K562 (cell line): Measurements from ENCODE around the gene ACTN2.

ENCODE experiments used
- ATF7 ChIP-seq: fragments of 450-650 bp; IDR thresholded peaks from 2 replicates; pipeline ENCODE4 v1.7.1; 2014; ENCODE audit warnings: mild to moderate bottlenecking, moderate library complexity
- HNRNPH1 ChIP-seq: fragments of 200-400 bp; formaldehyde crosslinking; optimal IDR thresholded peaks from 2 replicates; pipeline ENCODE3; 2017; ENCODE audit warnings: low read depth, mild to moderate bottlenecking, low read length, moderate library complexity
- MLLT1 ChIP-seq, 2 experiments: fragments of 450-650 bp; IDR thresholded peaks; 2 replicates each; pipeline ENCODE4 v1.6.1; 2016
- RBM22 ChIP-seq: fragments of 200-400 bp; formaldehyde crosslinking; IDR thresholded peaks from 2 replicates; pipeline ENCODE4 v1.6.1; 2018; ENCODE audit warnings: low read length, low read depth; ENCODE audit not compliant: poor library complexity, severe bottlenecking
- REST ChIP-seq, 2 experiments: fragments of 450-650 bp; formaldehyde crosslinking in 1 of 2; IDR thresholded peaks; 2 replicates each; pipeline versions ENCODE4 v1.4.0 to v1.6.1; 2014 to 2020; ENCODE audit warnings: mild to moderate bottlenecking in 2 of 2, borderline replicate concordance in 1 of 2, low read depth in 1 of 2
- U2AF1 ChIP-seq: fragments of 200-400 bp; formaldehyde crosslinking; optimal IDR thresholded peaks from 2 replicates; pipeline ENCODE3; 2017; ENCODE audit warnings: mild to moderate bottlenecking, low read depth, low read length, moderate library complexity
- ZBTB33 ChIP-seq: sonication (generic); formaldehyde crosslinking; IDR thresholded peaks from 2 replicates; pipeline ENCODE4 v1.8.1; 2023; ENCODE audit warnings: mild to moderate bottlenecking, missing genetic modification reagents
- ZBTB7A ChIP-seq: IDR thresholded peaks from 2 replicates; pipeline ENCODE4 v1.6.1; 2011; ENCODE audit warnings: low read depth, mild to moderate bottlenecking, low read length, moderate library complexity, borderline replicate concordance; ENCODE audit not compliant: control insufficient read depth
- ZNF143 ChIP-seq: sonication (generic); formaldehyde crosslinking; IDR thresholded peaks from 2 replicates; pipeline ENCODE4 v1.9.0; 2022; ENCODE audit warnings: mild to moderate bottlenecking, missing genetic modification reagents
- TF ChIP-seq, protein P1 (sequence below): sonication (generic); formaldehyde crosslinking; IDR thresholded peaks from 2 replicates; pipeline ENCODE4 v1.8.1; 2023; ENCODE audit warnings: mild to moderate bottlenecking, missing genetic modification reagents
- TF ChIP-seq, protein P2 (sequence below): fragments of 200-800 bp; sonication (Bioruptor generic); IDR thresholded peaks from 2 replicates; pipeline ENCODE4 v1.6.1; 2016; ENCODE audit warnings: missing genetic modification characterization, missing compliant biosample characterization
- TF ChIP-seq, protein P3 (sequence below), 3 experiments: IDR thresholded peaks in 2 of 3; conservative IDR thresholded peaks in 1 of 3; 2 replicates each; pipeline ENCODE4 v1.5.1; 2011 to 2012; ENCODE audit warnings: low read length in 3 of 3, mild to moderate bottlenecking in 3 of 3, control low read depth in 2 of 3, improper control_type of control experiment in 1 of 3, inconsistent platforms in 1 of 3, low read depth in 1 of 3, mixed read lengths in 1 of 3, moderate library complexity in 1 of 3; ENCODE audit not compliant: insufficient read depth in 2 of 3

- TF ChIP-seq HNRNPH1: no peak
- TF ChIP-seq, protein P1, sequence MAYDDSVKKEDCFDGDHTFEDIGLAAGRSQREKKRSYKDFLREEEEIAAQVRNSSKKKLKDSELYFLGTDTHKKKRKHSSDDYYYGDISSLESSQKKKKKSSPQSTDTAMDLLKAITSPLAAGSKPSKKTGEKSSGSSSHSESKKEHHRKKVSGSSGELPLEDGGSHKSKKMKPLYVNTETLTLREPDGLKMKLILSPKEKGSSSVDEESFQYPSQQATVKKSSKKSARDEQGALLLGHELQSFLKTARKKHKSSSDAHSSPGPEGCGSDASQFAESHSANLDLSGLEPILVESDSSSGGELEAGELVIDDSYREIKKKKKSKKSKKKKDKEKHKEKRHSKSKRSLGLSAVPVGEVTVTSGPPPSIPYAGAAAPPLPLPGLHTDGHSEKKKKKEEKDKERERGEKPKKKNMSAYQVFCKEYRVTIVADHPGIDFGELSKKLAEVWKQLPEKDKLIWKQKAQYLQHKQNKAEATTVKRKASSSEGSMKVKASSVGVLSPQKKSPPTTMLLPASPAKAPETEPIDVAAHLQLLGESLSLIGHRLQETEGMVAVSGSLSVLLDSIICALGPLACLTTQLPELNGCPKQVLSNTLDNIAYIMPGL (CRISPR knock-in tag): no peak
- TF ChIP-seq ZBTB7A: no peak
- no peak for TF ChIP-seq ZNF143 (CRISPR knock-in tag)
- TF ChIP-seq, protein P2, sequence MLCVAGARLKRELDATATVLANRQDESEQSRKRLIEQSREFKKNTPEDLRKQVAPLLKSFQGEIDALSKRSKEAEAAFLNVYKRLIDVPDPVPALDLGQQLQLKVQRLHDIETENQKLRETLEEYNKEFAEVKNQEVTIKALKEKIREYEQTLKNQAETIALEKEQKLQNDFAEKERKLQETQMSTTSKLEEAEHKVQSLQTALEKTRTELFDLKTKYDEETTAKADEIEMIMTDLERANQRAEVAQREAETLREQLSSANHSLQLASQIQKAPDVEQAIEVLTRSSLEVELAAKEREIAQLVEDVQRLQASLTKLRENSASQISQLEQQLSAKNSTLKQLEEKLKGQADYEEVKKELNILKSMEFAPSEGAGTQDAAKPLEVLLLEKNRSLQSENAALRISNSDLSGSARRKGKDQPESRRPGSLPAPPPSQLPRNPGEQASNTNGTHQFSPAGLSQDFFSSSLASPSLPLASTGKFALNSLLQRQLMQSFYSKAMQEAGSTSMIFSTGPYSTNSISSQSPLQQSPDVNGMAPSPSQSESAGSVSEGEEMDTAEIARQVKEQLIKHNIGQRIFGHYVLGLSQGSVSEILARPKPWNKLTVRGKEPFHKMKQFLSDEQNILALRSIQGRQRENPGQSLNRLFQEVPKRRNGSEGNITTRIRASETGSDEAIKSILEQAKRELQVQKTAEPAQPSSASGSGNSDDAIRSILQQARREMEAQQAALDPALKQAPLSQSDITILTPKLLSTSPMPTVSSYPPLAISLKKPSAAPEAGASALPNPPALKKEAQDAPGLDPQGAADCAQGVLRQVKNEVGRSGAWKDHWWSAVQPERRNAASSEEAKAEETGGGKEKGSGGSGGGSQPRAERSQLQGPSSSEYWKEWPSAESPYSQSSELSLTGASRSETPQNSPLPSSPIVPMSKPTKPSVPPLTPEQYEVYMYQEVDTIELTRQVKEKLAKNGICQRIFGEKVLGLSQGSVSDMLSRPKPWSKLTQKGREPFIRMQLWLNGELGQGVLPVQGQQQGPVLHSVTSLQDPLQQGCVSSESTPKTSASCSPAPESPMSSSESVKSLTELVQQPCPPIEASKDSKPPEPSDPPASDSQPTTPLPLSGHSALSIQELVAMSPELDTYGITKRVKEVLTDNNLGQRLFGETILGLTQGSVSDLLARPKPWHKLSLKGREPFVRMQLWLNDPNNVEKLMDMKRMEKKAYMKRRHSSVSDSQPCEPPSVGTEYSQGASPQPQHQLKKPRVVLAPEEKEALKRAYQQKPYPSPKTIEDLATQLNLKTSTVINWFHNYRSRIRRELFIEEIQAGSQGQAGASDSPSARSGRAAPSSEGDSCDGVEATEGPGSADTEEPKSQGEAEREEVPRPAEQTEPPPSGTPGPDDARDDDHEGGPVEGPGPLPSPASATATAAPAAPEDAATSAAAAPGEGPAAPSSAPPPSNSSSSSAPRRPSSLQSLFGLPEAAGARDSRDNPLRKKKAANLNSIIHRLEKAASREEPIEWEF (CRISPR knock-in tag): no peak
- TF ChIP-seq MLLT1 (IDR thresholded peaks at IDR 0.05): no peak
- TF ChIP-seq, protein P3, sequence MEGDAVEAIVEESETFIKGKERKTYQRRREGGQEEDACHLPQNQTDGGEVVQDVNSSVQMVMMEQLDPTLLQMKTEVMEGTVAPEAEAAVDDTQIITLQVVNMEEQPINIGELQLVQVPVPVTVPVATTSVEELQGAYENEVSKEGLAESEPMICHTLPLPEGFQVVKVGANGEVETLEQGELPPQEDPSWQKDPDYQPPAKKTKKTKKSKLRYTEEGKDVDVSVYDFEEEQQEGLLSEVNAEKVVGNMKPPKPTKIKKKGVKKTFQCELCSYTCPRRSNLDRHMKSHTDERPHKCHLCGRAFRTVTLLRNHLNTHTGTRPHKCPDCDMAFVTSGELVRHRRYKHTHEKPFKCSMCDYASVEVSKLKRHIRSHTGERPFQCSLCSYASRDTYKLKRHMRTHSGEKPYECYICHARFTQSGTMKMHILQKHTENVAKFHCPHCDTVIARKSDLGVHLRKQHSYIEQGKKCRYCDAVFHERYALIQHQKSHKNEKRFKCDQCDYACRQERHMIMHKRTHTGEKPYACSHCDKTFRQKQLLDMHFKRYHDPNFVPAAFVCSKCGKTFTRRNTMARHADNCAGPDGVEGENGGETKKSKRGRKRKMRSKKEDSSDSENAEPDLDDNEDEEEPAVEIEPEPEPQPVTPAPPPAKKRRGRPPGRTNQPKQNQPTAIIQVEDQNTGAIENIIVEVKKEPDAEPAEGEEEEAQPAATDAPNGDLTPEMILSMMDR (IDR thresholded peaks at IDR 0.05 in 2 of 3, conservative IDR thresholded peaks at IDR 0.05 in 1 of 3; ENCODE audit: insufficient read depth in 2 of 3, low read depth in 1 of 3, low read length in 3 of 3): no peak
- TF ChIP-seq ZBTB33 (CRISPR knock-in tag): no peak
- no peak for TF ChIP-seq REST (IDR thresholded peaks at IDR 0.05; ENCODE audit: borderline replicate concordance)
- TF ChIP-seq REST (CRISPR knock-in tag; IDR thresholded peaks at IDR 0.05; ENCODE audit: low read depth): no peak
- no peak for TF ChIP-seq ATF7
- no peak for TF ChIP-seq U2AF1
- no peak for TF ChIP-seq RBM22
Observed at GRCh38 chr1:236717811-236718210, 31.5 kb downstream of the ACTN2 start.
